Middle frontal gyrus (tissue), 1 donor: ENCODE results near the gene SLCO1A2.

Experiments
- DNase-seq: peaks from one replicate; pipeline ENCODE4 v3.0.0-alpha.2; 2015; ENCODE audit warnings: low spot score; ENCODE audit errors: extremely low spot score

SLCO1A2 gene

DNA sequence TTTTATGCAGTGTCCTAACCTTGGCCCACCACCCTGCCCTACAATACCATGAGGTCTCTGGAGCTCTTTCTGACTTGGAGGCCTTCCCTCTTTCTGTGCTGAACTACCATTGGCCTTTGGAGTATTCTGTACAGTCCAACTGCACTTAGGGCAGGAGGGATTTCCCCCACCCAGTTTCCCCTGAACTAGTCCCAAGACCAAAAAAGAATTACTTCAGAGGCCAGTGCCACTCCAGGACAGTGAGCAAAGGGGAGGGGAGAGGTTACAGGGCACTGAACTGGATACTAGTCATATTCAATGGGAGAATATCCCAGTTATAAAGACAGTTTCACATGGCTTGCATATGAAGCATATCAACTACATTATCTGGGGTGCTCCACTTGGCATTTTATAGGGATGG lies 6.1 kb downstream of the SLCO1A2 start:
- no peak for DNase-seq

DNA sequence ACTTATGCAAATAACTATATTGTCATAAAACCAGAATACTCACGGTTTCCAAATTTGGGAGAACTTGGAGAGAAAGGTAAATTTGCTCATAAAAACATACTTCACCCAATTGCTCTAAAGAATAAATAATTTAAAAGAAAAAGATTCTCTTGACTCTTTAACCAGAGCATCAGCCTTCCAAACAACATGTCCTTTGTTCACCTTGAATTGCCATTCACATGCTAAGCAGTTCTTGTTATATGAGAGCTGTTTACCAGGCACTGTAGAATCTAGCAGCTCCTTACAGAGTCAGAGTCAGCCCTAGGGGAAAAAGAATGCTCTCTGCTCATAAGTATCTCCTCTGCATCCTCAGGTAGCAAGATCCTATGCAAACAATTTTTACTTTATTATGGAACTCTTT lies 10.2 kb downstream of the SLCO1A2 start:
- DNase-seq: peak; percentile 50

DNA sequence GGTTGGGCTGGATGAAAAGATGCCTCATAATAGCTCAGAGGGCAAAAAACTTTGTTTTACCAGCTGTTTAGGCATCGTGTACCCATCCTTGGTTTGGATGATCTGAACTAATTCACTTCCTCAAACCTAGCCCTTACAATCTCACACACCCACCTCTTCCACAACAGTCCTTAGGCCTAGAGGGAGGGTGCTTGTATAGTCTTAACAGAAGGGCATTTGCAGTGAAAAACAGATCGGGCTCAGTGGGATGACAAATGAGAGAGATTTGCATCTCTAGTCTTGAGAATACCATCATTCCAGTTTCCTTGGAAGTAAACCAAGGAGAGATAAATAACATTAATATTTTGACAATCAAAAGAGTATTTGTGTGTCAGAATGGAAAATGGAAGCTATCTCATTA lies 11.0 kb downstream of the SLCO1A2 start:
- no peak for DNase-seq

DNA sequence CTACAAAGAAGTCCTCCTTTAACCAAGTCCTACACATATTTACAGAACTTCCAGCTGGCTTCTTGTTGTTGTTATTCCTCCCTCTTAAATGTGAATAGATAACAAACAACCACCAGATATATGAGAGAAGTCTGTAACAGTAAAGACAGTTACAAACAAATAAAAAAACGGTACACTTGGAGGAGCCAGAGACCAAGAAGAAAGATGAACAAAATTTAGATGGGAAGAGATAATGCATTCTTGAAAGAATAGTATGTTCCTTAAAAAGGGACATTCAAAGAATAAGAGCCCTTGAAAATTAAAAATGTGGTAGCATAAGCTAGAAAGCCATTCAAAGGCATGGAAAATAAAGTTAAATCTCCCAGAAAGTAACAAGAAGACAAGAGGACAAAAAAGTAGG lies 25.9 kb downstream of the SLCO1A2 start:
- no peak for DNase-seq

DNA sequence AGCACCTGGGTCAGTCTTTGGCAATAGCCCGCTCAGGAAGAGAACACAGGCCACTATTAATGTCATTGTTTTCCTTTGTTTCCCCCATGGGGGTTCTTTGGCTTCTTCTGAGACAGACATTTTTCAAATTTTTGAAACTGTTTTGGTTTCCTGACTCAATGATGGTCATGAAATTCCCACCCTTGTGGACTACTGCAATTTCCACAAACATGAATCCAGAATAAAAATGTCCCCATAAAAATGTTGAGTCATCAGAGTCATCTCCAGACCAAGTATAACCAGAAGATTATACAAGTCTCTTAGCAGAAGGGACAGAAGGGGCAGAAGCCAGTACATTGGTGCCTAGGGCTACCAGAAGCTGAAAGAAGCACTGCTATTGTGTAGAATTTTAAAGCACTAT lies 29.1 kb downstream of the SLCO1A2 start:
- no peak for DNase-seq

DNA sequence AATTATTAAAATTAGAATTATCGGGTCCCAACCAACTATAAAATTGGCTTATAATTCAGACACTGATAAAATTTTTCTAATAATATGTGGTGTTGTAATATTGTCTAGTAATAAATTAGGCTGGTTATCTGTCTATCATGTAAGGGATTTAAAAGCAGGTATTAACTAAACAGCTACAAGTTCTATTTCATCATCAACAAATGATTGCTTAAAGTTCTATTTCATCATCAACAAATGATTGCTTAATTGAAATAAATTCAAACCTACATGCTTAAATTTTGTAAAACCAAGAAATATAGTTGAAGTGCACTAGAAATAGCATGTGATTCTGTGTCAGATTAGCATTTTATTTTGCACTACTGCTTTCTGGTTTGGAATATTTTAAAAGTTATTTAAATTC lies 34.1 kb downstream of the SLCO1A2 start:
- DNase-seq: no peak

DNA sequence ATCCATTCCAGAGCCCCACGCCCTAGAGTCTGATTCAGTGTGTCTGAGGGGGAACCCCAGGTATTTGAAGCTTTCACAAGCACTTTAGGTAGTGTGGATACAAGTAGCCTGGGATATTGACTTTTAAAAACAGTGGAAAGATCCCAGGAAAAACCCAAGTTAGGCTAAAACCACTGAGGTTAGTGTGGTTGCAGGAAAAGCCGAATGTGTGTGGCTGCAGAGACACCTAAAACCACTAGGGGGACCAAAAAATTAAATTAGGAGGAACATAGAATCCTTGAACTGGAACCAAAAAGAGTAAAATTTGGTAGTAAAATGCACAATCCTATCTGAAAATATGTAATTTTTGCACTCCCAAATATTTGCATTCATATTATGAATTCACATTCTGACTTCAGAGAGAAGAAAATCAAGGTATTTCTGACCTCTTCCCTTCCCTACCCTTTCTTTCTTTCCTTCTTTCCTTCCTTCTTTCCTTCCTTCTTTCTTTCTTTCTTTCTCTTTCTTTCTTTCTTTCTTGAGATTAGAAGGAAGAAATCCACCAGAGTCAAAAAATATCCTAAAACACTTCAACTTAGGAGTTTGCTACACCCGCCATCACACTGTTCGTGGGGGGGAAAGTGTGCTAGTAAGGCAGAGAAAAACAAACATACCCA lies 37.8 kb downstream of the SLCO1A2 start:
- DNase-seq: no peak

DNA sequence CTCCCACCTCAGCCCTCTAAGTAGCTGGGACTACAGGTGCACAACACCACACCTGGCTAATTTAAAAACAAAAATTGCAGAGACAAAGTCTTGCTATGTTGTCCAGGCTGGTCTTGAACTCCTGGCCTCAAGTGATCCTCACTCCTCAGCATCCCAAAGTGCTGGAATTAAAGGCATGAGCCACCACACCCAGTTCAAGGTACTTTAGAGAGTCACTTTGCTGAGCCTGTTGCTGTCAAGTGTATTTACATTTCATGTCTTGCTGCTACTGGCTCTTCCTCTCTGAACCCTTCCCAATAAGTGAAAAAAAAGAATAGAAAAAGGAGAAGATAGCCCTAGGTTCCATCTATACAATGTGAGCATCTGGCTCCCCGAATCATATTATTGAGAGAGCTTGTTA lies 38.4 kb downstream of the SLCO1A2 start:
- no peak for DNase-seq

DNA sequence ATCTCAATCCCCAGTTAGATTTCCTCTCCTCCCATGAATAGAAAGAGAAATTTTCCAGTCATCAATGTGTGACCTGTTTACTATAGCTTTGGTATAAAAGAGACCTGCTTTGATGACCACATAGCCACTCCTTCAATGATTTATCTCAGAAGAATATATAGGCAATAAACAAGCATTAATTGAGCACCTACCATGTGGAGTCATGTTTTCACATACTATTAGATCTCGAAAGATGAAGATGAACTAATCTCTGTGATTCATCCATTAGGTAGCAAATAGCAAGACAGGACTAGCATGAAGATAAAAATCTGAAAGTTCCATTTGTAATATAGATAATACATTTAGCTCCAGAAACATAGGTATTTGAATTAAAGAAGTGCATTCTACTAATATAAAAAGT lies 40.5 kb downstream of the SLCO1A2 start:
- no peak for DNase-seq

DNA sequence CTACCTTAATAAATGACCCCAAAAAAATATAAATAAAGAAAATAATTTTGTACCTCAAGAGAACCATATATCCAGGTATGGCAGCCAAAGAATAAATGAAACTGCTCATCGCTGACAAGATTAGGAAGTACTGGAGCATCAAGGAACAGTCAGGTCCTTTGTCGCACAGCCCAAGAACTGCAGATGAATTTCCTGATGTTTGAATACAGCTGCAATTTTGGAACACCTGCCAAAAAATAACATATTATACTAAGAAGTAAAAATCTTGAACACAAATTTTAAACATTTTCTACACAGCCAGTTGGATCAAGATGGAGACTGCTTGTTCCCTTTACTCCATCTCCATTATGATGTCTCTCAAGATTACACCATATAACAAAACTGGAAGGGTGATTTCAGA lies 42.6 kb downstream of the SLCO1A2 start:
- no peak for DNase-seq

DNA sequence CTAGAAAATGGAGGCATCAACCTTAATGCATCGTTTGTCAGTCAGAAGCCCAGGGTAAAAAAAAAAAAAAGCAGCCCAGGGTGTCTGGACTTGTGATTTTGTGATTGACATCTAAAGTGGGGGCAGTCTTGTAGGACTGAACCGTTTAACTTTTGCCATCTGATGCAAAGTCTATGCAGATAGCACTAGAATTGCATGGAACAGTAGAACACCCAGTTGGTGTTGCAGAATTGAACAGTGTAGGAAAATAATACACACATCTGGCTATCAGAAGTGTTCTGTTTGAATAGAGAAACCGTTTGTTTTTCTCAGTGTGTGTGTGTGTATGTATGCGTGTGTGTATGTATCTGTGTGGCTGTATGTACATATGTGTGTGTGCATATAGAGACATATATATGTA lies 45.0 kb downstream of the SLCO1A2 start:
- DNase-seq: no peak

DNA sequence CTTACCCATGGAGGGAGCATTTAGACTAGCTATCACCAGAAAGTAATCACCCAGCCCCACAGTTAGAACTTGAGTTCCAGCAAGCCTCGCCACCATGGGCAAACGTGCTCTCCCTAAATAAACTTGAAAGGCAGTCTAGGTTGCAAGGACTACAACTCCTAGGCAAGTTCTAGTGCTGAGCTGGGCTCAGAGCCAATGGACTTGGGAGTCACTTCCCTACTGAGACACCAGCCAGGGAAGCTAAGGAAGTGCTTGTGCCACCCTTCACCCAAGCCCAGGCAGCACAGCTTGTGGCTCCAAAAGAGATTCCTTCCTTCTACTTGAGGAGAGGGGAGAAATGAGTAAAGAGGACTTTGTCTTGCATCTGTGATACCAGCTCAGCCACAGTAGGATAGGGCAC lies 57.9 kb downstream of the SLCO1A2 start:
- no peak for DNase-seq

DNA sequence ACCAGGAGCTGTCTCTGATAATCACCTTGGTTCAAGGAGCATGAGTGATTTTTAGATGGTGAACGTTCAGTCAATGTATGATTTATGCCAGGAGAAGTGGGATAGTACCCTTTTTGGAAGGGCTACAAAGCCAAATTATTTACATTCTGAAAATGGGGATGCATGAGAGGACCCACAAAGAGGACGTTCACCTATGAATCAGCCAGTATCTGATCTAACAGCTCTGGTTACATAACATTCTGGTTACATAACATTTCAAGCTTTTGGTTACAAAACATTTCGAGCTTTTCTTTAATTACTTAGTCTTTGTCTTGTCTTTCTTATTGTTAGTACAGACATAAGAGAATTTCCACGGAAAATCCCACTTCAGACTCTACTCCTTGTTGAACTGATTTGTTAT lies 68.8 kb downstream of the SLCO1A2 start:
- no peak for DNase-seq

DNA sequence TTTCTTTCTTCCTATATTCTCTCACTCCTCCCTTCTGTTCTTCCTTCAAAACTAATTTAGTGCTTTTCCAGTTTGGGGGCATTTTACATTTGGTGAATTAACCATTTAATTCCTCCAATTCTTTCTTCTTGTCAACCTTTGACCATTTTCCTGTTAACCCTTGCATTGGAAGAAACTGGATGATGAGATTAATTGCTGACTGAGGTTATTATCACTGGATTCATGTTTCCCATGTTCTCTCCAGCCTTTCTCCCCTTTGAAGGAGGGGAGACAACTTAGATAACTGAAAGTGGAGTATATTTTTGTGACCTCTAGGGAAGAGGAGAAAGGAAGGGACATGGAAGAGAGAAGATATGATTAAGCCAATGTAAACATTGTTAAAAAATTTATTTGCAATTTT lies 70.5 kb downstream of the SLCO1A2 start:
- no peak for DNase-seq

DNA sequence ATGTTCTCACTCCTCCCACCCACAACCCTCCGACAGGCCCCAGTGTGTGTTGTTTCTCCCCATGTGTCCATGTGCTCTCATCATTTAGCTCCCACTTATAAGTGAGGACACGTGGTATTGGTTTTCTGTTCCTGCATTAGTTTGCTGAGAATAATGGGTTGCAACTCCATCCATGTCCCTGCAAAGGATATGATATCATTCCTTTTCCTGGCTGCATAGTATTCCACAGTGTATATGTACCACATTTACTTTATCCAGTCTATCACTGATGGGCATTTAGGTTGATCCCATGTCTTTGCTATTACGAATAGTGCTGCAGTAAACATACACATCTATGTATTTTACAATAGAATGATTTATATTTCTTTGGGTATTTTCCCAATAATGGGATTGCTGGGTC lies 77.5 kb downstream of the SLCO1A2 start:
- DNase-seq: no peak

DNA sequence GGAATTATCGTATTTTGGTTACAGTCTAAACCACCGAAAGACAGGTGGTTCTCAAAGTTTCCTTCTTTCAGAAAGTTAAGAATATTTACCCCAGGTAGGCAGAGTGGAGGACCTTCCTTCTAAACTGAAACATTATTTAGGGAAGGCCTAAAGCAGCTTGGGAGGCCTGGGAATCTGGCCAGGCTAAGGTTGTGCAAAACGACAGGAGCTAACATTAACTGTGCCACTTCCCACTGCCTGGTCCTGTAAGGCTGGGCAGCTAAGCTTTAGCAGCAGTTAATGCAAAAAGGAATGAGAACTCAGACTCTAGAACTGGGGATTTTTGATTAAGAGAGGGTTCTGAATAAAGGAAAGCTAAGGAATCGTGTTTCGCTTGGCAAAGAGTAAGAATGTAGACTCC lies 82.6 kb downstream of the SLCO1A2 start:
- no peak for DNase-seq

DNA sequence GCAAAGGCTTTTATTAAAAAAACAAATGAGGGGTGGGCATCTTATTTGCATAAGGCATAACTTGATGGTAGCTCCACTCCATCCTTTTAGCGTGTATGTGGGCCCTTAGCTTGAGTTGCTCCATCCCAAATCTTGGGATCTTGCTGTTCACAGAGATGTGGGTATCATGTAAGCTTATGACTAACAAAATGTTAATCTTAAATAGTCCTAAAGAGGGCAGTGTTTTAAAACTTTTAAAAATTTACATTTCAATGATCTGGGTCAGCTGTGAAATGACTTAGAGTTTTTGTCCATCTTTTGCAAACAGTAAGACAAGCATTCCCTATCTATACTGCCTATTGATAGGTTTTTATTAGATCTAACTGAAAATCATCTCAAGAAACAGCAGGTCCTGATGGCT lies 86.0 kb downstream of the SLCO1A2 start:
- no peak for DNase-seq

DNA sequence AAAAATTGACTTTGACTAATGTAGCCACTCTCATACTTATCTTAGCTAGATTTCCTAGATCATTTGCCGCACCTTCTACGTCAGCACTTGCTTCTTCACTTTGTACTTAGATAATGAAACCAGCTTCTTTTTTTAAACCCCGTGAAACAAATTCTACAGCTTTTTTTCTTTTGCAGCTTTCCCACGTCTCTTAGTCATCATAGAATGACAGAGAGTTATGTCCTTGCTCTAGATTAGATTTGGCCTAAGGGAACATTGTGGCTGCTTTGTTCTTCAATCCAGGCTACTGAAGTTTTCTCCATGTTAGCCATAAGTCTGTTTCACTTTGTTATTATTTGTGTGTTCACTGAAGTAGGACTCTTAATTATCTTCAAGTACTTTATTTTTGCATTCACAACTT lies 94.9 kb downstream of the SLCO1A2 start:
- DNase-seq: no peak

DNA sequence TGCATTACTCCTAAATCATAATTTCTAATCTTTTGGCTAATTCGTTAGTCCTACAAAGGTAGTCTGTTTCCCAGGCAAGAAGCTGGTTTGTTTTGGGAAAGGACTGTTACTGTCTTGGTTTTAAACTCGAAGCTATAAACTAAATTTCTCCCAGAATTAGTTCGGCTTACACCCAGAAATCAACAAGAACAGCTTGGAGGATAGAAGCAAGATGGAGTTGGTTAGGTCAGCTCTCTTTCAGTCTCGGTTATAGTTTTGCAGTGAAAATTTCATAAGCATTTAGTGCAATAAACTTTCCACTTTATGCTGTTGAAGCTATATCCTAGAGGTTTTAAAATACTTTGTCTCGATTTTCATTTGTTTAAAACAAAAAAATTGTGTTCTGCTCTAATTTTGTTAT lies 100.3 kb downstream of the SLCO1A2 start:
- DNase-seq: no peak

DNA sequence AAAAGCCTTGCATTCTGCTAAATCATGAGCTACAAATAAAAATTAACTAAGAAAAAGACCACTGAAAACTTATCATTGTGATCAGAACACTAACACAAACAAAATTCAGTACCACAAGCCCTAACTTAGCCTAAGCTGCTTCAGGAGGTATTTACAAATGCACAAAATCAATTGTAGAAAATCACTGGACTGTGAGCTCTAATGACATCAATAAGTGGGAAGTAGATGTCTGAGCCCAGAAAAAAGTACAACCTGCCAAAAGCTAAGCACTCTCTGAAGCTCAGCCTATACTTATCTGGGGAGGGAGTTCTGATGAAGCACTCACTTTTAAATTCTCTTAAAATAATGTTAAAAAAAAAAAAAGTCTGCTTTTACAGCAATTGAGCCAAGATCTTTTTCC lies 110.8 kb downstream of the SLCO1A2 start:
- no peak for DNase-seq

DNA sequence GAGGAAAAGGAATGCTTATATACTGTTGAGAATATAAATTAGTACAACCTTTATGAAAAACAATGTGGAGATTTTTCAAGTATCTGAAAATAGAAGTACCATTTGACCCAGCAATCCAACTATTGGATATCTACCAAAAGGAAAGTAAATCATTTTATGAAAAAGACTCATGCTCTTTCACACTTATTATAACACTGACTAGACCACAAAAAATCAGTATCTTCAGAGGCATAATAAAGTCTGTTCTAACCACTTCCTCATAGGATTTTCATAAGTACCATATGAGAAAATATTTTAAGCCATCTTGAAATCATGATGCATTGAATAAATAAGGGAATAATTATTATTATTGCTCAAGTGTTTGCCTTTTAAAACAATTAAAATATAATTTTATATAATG lies 112.9 kb downstream of the SLCO1A2 start:
- no peak for DNase-seq

DNA sequence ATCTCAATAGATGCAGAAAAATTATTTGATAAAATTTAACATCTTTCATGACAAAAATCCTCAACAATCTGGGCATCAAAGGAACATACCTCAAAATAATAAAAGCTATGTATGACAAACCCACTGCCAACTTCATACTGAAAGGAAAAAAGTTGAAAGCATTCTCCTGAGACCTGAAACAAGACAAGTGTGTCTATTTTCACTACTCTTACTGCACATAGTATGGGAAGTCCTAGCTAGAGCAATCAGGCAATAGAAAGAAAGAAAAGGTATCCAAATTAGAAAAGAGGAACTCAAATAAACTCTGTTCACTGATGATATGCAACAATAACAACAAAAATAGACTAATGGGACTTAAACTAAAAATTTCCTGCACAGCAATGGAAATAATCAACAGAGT lies 113.6 kb downstream of the SLCO1A2 start:
- no peak for DNase-seq

DNA sequence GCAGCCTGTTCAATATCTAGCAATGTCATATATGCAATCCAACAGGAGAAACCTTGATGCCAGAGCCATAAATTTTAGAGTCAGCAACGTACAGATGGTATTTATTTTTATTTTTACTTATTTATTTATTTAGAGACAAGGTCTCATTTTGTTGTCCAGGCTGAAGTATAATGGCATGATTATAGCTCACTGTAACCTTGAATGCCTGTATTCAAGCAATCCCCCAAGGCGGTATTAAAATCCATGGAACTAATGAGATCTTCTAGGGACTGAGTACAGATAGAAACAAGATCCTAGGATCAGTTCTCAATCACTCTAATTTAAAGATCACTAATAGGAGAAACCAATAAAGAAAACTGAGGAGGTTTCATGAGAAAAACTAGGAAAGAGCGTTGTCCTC lies 114.5 kb downstream of the SLCO1A2 start:
- no peak for DNase-seq

DNA sequence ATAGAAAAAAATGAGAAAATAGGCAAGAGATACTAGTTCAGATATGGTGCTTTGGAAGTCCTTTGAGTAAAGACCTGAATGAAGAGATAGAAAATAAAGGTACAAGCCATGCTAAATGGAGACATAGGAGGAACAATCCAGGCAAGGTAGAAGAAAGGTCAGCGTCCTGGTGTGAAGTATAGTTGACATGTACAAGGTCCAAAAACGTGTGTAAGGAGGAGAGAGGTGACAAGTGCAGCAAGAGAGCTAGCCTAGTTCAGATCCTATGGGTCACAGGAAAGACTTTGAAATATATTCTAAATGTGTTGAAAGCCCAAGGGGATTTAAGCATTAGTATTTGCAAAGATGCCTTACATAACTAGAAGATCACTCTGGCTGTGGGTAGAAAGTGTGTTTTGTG lies 115.5 kb downstream of the SLCO1A2 start:
- DNase-seq: no peak
